HG03342 (cell line): ENCODE measurements around the gene ERGIC1.

Experiments
- ATAC-seq: cut with Tn5 transposase; IDR thresholded peaks from one replicate; pipeline ENCODE4 v1.9.1; 2021; ENCODE audit warnings: mild to moderate bottlenecking, moderate library complexity; ENCODE audit not compliant: unreplicated experiment

The ERGIC1 gene

DNA sequence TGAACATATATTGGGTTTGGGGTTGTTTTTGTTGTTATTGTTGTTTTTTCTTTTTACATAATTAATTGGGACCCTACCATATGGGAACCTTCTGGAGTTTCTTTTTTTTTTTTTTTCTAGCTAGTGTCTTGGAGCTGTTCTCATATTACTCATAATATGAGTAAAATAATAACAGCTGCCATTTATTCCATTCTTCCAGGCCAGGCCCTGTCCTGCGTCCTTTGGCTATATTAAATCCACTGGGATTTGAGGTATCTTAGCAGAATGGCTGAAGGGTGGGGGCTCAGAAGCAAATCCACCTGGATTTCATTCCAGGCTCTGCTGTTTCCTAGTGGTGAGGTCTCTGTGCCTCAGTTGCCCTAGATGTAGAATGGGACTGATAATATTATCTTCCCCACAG, 77.9 kb downstream of the ERGIC1 start:
- ATAC-seq: no peak

DNA sequence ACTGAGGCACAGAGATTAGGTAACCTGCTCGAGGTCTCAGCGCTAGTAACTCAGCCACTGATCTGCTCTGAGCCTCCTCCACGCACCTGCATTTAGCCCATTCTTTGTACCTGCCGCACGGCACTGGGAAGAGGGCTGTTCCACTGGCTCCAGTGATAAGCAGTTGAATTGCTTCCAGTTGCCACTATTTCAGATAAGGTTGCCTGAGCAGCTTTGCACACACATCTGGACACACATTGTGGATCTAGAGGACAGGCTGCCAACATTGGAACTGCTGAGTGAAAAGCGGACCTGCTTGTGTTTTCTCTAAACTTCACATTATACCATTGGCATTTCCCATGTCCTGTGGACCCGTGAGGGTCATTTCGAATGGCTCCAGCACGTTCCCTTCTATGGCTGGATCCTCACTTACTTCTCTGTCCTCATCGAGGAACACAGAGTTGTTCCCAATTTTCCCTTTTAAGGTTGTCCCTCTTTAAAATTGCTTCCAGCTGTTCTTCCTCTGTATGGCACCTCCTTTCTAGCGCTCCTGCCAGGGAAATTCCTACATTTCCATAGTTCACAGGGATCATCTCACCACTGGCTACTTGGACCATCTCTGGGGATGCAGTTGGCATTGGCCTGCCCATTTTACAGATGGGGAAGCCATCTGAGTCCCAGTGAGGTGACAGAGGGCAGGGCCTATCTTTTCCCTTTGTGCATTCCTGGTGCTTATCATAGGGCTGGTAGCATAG, 79.2 kb downstream of the ERGIC1 start:
- ATAC-seq: no peak

DNA sequence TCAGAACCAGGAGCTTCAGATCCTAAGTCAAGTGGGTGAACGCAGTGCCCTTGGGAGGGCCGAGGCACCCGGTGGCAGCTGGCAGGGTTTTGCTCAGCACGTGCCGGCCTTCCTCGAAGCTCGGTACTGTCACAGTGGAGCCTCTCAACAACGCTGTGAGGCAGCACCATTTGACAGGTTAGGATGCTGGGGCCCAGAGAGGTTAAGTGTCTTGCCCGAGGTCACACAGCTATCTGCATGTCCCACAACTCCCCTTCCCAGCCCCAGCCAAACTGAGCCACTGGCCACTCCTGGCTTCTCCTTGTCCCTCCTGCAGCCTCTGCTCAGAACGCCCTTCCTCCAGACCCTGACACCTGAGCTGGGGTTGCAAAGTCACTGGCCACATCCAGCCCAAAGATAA, 81.5 kb downstream of the ERGIC1 start:
- ATAC-seq: no peak

DNA sequence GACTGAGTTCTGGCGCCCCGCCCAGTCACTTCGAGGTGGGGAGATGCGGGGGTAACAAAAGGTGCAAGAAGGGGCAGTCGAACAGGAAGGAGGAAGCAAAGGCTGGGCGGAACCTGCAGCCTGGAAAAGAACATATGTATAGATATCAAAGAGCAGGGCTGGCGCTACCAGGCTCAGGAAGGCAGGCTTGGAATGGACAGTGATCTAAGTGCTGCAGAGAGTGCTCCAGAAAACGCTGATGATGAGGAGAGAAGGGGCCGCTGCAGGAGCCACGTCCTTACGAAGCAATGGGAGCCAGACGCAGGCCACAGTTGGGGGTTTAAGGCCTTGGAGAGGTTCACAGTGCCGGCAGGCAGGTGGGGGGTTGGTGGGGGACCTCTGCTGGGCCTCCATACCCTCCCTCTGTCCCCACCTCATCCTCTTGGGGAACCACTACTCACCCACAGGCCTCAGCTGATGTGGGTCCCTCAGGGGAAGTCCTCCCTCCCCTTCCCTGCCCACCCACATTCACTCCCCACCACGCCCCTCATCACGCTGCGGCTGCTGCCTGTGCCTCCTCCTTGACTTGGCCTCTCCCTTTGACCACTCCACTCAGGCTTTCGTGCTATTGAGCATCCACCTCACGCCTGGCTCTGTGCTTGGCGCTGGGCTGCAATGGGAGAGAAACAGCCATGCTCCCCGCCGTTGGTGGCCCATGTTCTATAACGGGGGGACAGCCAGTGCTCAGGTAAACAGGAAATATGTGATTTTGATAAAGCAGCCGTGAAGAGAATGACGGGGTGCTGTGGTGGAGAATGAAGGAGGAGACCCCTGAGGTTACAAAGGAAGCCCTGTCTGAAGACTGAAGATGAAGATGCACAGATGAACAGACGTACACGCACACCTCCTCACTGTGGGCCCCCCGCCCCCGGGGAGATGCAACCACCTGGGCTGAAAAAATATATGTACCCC, 84.6 kb downstream of the ERGIC1 start:
- ATAC-seq: no peak

DNA sequence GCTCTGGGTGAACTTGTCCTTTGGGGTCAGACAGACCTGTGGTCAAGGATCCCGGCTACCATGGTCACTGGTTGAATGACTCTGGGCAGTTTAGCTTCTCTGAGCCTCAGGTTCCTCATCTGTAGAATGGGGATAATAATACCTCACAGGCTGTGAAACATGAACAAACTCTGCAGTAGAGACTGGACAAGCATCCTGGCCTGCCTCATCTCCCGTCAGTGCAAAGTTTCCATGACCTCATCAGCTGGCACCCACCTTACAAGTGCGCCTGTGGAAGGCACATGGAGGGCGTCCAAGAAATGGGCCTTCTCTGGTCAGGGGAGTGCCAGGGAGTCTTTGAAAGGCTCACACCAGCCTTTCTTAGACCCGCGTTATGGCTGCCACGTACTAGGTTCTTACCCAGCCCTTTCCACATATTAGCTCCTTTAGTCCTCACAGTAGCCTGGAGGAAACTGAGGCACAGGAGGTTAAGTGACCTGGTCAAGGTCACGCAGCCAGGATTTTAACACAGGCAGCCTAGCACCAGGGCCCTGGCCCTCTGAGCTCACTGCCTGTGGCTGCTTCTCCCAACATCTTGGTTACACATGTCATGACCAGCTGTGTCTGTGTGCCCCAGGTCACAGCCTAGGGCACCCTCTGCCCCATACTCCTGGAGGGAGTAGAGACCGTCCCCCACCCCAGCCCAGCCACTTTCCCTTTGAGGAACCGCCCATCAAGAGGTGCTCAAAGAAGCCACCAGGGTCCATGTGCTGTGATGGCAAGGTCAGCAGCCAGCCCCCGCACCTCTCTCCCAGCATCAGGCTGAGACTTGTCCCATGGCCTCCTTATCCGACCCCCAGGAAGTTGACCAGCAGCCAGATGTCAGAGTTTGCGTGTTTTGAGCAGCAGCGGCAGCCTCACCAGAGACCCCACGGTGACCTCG, 85.7 kb downstream of the ERGIC1 start:
- ATAC-seq: no peak

DNA sequence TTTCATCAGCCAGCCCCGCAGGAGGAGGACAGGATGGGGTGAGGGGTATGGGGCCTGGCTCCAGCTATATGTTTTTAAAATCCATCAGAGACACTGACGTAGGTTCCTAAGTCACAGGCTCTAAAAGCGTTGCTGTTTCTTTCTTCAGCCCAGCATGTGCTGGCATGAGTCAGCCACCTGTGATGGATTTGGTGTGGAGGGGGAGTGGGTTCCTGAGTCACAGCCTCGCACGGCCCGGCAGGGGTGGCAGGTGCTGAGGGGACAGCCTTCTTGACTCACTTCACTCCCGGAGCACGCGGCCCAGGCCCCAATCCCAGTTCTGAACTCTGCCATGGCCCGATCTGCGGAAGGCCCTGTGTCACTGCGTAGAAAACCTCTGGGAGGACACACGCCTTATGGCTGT, 86.4 kb downstream of the ERGIC1 start:
- ATAC-seq: no peak

DNA sequence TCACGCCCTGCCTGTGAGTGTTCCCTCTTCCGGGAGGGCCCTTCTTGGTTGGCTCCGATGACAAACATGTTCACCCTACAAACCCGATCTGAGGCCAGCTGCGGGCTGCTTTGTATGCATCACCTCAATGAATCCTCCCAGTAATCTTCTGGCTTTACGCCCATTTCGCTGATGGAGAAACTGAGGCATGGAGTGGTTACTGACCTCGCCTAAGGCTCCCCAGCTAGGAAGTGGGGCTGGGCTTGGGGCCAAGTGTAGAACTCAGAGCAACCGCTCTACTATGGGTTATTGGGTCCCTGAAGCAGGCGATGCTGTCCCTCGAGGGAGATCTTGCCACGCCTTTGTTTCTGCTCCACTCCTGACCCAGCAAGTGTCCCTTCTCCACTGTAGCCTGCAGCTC, 86.9 kb downstream of the ERGIC1 start:
- no peak for ATAC-seq

DNA sequence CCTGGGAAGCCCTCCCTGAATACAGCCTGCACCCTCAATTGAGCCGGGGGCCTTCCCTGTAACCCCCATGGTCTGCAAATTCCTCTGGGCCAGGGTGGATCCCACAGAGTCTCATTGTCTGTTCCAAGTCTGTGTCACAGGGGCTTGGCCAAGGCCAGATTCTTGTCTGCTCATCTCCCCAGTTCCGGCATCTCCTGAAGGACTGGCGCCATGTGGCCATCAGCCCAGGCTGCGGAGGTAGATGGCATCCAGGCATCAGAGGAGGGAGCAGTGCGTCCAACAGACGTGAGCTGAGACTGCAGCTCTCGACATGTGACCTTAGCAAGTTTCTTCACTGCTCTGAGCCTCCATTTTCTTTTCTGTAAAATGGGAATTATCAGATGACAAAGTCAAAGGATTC, 87.9 kb downstream of the ERGIC1 start:
- no peak for ATAC-seq

DNA sequence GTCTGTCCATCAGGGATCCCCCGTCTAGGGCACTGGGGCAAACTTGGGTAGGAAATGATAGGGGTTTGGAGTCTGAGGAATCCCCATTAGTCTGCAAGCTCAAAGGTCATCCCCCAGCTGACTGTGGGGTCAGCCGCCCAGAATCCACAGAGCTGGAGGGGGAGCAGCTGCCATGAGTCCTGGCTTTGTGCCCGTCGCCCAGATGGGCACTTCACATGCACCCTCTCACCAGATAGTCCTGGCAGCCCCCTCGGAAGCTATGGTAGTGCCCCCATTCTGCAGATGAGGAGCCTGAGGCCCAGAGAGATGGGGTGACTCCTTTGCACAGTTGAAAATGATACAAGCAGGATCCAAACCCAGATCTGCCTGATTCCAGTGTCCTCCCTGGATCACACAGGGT, 89.5 kb downstream of the ERGIC1 start:
- no peak for ATAC-seq

DNA sequence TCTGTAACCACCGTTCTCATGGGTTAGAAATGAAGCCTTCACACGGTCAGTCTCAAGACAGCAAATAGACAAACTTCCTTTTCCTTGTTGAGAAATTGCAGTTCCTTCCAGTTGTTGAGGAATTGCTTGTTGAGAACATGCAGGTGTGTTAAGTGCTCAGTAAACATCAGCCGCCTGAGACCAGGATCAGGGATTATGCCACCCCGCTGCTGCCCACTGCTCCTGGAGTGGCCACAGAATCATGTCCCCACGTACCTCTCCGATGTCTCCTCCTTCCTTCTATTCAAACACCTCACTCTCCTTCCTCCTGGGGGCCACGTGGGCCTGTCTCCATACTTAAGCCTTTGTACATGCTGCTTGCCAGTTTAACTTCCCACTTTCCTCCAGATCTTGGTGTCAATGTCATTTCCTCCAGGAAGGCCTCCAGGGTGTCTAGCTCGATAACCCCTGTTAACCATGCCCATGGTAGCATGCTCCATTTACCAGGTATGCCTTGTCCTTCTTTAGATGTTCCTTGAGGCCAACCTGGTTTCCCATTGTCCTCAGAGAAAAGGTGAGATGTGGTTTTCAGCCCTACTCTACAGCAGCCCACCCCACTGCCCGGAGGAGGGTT, 91.4 kb downstream of the ERGIC1 start:
- ATAC-seq: no peak

DNA sequence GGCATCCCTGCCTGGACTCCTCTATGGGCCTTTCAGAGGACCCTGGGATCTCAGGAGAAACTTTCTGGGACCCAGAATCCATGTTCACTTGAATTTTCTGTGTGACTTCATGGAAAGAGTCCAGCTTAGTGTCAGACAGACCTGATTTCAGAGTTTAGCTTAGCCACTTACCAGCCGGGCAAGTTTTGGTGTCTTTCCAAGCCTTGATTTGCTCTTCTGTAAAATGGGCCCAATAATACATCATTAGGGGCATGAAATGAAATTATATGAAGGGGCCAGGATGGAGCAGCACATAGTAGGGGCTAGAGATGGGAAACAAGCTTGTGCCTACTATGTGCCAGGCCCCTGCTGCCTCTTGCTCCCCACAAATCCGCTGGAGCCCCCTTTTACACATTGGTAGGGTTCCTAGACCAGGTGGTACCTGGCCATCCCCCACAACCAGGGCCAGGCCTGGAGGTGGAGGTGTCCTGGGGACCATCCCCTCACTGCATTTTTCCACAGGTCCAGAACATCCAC, 92.0 kb downstream of the ERGIC1 start:
- ATAC-seq: no peak

DNA sequence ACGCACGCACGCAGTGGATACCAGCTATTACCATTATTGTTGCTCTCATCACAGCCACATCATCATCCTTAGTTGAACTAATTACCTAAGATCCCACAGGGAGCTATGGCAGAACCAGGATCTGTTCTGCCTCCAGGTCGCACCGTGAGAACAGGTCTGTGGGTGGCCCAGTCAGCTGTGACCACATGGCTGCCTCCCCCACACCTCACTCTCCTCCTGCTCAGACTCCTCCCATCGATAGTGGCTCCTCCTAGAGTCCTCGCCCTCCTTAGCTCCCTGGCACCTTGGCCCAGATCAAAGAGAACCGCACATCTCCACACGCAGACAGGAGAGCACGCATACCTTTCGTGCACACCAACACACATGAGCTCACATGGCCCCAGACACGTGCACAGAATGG, 92.7 kb downstream of the ERGIC1 start:
- no peak for ATAC-seq

DNA sequence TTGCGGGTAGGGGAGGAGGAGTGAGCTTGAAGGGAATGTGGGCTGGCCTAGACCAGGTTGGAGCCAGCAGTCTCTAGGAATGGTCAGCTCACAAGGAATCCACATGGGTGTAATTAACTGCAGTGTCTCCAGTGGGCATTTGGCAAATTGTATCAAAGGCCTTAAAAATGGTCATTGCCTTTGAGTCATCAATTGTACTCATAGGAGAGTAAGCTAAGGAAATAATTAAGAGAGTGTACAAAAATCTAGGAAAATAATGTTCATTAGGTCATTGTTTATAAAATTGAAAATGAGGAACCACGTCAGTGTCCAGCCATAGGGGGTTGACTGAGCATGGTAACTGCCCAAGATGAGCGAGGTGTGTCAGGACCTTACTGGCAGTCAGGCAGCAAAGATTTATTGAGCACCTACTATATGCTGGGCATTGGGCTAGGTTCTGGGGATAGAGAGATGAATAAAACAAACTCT, 95.4 kb downstream of the ERGIC1 start:
- no peak for ATAC-seq

DNA sequence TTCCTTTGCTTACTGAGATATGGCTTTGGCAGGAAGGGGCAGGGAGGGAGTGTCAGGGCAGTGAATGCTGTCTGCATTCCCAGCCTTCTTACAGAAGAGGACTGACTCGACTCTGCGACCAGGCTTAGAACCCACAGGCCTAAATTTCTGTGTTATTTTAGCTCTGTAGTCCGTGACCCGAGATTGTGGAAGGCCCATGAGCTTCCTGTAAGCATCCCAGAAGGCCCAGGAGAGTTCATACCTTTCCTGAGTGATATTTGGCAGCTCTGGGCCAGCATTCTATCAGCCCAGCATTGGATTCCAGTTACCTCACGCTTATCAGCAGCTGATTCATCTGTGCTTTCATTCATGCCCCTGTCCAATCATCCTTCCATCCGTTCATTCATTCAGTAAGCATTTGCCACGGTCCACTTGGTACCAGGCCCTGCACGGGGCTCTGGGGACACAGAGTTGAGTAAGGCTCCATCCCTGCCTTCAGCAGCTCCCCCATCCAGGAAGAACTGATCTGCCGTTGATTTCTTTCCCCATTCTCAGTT, 97.0 kb downstream of the ERGIC1 start:
- no peak for ATAC-seq

DNA sequence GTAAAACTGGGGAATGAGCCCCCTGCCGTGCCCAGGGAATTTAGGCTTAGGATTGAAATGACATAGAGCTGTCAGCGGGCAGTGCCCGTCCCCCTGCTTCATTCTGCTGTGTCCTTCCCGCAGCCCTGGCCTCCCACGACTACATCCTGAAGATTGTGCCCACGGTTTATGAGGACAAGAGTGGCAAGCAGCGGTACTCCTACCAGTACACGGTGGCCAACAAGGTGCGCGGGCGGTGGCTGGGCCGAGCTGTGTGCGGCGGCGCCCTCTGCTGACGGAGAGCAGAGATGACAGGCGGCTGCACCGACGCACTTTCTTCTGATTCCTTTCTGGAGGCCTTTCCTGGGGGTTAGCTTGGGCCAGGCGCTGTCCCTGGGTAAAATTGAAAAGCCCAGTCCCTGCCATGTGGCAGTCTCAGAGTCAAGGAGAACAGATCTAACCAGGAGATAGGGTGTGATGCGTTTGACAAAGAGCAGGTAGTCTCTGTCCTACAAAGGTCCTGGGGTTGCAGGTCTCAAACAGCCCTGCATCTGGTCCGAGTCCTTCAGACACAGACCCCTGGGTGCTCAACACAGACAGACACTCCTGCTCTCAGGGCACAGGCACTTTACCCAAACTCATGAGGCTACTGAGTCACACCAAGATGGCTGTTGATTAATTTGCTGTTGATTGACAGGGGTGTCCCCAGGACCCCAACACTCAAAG, 98.4 kb downstream of the ERGIC1 start:
- ATAC-seq: peak; percentile 67

DNA sequence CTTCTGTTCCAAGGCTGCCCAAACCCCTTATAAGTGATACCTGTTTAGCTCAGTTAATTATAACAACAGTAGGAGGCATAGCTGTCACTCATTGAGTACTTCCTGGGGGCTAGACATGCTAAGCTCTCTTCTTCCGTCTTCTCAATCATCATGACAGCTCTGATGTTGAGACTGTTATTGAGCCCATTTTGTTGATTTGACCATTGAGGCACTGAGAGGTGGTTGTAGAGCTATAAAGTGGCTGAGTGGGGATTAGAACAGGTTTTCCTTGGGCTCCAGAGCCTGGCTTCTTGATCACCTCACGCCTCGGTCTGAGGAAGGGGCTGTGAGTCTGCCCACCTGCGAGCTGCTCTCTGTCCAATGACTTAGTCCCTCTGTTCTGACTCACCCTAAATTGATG, 99.2 kb downstream of the ERGIC1 start:
- no peak for ATAC-seq

DNA sequence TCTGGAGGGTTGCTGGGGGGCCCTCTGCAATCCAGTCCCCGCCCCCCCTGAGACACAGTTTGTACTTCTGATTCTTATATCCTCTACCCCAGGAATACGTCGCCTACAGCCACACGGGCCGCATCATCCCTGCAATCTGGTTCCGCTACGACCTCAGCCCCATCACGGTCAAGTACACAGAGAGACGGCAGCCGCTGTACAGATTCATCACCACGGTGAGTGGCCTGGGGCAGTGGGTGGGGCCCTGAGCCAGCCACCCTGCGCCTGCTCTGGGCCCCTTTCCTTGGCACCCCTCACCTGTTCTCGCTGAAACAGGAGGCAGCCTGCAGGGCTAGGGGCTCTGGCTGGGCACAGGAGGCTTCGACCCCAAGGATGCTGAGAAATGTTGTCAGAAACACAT, 101.0 kb downstream of the ERGIC1 start:
- no peak for ATAC-seq

DNA sequence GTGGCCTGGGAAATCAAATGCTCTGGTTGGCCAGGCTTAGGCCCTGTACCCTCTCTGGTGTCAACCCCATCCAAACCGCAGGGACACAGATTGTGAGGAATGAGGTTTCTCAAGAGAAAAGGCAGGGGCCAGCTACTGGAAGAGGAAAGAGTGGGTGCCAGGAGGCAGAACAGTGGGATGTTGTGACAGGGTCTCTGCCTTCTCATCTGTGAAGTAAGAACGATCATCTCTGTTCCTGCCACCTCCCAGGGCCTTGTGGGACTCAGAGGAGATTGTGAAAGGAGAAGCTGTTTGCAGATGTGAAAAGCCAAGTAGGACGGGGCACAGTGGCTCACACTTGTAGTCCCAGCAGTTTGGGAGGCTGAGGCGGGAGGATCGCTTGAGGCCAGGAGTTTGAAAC, 102.3 kb downstream of the ERGIC1 start:
- no peak for ATAC-seq

DNA sequence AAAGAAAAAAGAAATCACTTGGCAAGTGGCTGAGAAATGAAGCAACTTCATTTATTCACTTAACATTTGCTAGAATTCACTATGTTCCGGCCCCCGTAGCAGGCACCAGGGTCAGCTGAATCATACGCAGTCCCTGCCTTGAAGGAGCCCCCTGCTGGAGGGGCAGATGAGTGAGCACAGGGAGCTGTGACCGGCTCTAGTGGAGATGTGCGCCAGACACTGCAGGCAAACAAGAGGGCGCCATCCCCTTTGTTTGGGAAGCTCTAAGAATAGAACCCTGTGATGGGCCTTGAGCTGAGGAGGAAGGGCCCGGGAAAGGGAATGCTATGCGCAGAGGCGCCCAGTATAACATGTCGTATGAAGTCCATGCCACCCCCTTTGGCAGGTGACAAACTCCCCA, 105.0 kb downstream of the ERGIC1 start:
- ATAC-seq: no peak
